HG02973 (cell line): ENCODE results near the gene PDLIM5.
"Not testable (repeated sequence)": the region's sequence is repeated elsewhere in the genome, so short reads cannot be mapped to it uniquely, and the experiment has no call there.

Experiments used
- ATAC-seq: cut with Tn5 transposase; IDR thresholded peaks from one replicate; pipeline ENCODE4 v1.9.1; 2021; ENCODE audit warnings: moderate library complexity; ENCODE audit not compliant: unreplicated experiment

The PDLIM5 gene

GRCh38 chr4:94490437-94490836, 38.7 kb downstream of the PDLIM5 start:
- no peak for ATAC-seq

- no peak for ATAC-seq
Observed at GRCh38 chr4:94491322-94491721, 39.6 kb downstream of the PDLIM5 start.

- ATAC-seq: no peak
Observed at GRCh38 chr4:94495408-94495807, 43.7 kb downstream of the PDLIM5 start.

- no peak for ATAC-seq
Observed at GRCh38 chr4:94497690-94498089, 45.9 kb downstream of the PDLIM5 start.

- no peak for ATAC-seq
Observed at GRCh38 chr4:94498502-94498901, 46.8 kb downstream of the PDLIM5 start.

GRCh38 chr4:94500685-94501084, 48.9 kb downstream of the PDLIM5 start:
- no peak for ATAC-seq

- ATAC-seq: no peak
Observed at GRCh38 chr4:94504545-94504944, 52.8 kb downstream of the PDLIM5 start.

- ATAC-seq: no peak
Observed at GRCh38 chr4:94506822-94507221, 55.1 kb downstream of the PDLIM5 start.

- no peak for ATAC-seq
Observed at GRCh38 chr4:94507281-94507680, 55.5 kb downstream of the PDLIM5 start.

- no peak for ATAC-seq
Observed at GRCh38 chr4:94507708-94508107, 56.0 kb downstream of the PDLIM5 start.

GRCh38 chr4:94508296-94508695, 56.6 kb downstream of the PDLIM5 start:
- no peak for ATAC-seq

GRCh38 chr4:94508806-94509205, 57.1 kb downstream of the PDLIM5 start:
- no peak for ATAC-seq

GRCh38 chr4:94511591-94511990, 59.8 kb downstream of the PDLIM5 start:
- ATAC-seq: no peak

- ATAC-seq: not testable (repeated sequence)
Observed at GRCh38 chr4:94513532-94513931, 61.8 kb downstream of the PDLIM5 start.

GRCh38 chr4:94515365-94515764, 63.6 kb downstream of the PDLIM5 start:
- ATAC-seq: no peak

GRCh38 chr4:94516067-94516466, 64.3 kb downstream of the PDLIM5 start:
- no peak for ATAC-seq

GRCh38 chr4:94516999-94517398, 65.3 kb downstream of the PDLIM5 start:
- no peak for ATAC-seq

- ATAC-seq: no peak
Observed at GRCh38 chr4:94517492-94517891, 65.8 kb downstream of the PDLIM5 start.

GRCh38 chr4:94519019-94519418, 67.3 kb downstream of the PDLIM5 start:
- ATAC-seq: no peak

GRCh38 chr4:94519925-94520789, 68.4 kb downstream of the PDLIM5 start:
- ATAC-seq: no peak

- ATAC-seq: no peak
Observed at GRCh38 chr4:94523033-94523580, 71.4 kb downstream of the PDLIM5 start.

GRCh38 chr4:94523617-94524016, 71.9 kb downstream of the PDLIM5 start:
- ATAC-seq: no peak
